ENCODE measurements around the gene CEACAM16.

GRCh38 chr19:44689290-44690130 lies 9.4 kb upstream of the CEACAM16 start:
- TF ChIP-seq CTCF (IDR thresholded peaks at IDR 0.05), result peak; percentile 72 to 92 (median 88)
- no peak for TF ChIP-seq POLR2A (IDR thresholded peaks at IDR 0.05)

All from Peyer's patch (tissue), 4 donors.